ENCODE measurements around the gene ALOXE3.
"Not testable (repeated sequence)": the region's sequence is repeated elsewhere in the genome, so short reads cannot be mapped to it uniquely, and the experiment has no call there.

Gene ALOXE3

GRCh38 chr17:8082292-8082691 is 36.0 kb downstream of the ALOXE3 start:
- TF ChIP-seq JUND (IDR thresholded peaks at IDR 0.05; ENCODE audit: low read depth) = no peak
- no peak for DNase-seq (ENCODE audit: low read depth in 1 of 2, low spot score in 1 of 2)
- in situ Hi-C loops (cut with HindIII; ENCODE audit: low pct_unique_long_range_greater_than_20kb, low sequenced_read_pairs) = no loop called here

DNA sequence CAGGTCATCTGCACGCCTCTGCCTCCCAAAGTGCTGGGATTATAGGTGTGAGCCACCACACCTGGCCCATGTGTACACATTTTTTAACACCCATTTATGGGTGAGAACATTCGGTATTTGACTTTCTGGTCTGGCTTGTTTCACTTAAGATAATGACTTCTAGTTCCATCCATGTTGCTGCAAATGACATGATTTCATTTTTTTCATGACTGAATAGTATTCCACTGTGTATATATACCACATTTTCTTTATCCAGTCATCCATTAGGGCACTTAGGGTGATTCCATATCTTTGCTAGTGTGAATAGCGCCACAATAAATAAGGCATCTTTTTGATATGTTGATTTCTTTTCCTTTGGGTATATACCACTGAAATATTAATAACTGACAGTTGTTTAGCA is 36.4 kb downstream of the ALOXE3 start:
- in situ Hi-C loops (cut with HindIII; ENCODE audit: low pct_unique_long_range_greater_than_20kb, low sequenced_read_pairs) = no loop called here
- TF ChIP-seq JUND (IDR thresholded peaks at IDR 0.05; ENCODE audit: low read depth) = no peak
- no peak for DNase-seq (ENCODE audit: low read depth in 1 of 2, low spot score in 1 of 2)

- TF ChIP-seq JUND (IDR thresholded peaks at IDR 0.05; ENCODE audit: low read depth) = no peak
- in situ Hi-C loops (cut with HindIII; ENCODE audit: low pct_unique_long_range_greater_than_20kb, low sequenced_read_pairs) = no loop called here
- no peak for DNase-seq (ENCODE audit: low read depth in 1 of 2, low spot score in 1 of 2)
These were observed 37.5 kb downstream of the ALOXE3 start for GRCh38 chr17:8080799-8081219.

GRCh38 chr17:8080208-8080798 is 38.0 kb downstream of the ALOXE3 start:
- no peak for TF ChIP-seq JUND (IDR thresholded peaks at IDR 0.05; ENCODE audit: low read depth)
- no peak for DNase-seq (ENCODE audit: low read depth in 1 of 2, low spot score in 1 of 2)
- in situ Hi-C loops (cut with HindIII; ENCODE audit: low pct_unique_long_range_greater_than_20kb, low sequenced_read_pairs) = no loop called here

DNA sequence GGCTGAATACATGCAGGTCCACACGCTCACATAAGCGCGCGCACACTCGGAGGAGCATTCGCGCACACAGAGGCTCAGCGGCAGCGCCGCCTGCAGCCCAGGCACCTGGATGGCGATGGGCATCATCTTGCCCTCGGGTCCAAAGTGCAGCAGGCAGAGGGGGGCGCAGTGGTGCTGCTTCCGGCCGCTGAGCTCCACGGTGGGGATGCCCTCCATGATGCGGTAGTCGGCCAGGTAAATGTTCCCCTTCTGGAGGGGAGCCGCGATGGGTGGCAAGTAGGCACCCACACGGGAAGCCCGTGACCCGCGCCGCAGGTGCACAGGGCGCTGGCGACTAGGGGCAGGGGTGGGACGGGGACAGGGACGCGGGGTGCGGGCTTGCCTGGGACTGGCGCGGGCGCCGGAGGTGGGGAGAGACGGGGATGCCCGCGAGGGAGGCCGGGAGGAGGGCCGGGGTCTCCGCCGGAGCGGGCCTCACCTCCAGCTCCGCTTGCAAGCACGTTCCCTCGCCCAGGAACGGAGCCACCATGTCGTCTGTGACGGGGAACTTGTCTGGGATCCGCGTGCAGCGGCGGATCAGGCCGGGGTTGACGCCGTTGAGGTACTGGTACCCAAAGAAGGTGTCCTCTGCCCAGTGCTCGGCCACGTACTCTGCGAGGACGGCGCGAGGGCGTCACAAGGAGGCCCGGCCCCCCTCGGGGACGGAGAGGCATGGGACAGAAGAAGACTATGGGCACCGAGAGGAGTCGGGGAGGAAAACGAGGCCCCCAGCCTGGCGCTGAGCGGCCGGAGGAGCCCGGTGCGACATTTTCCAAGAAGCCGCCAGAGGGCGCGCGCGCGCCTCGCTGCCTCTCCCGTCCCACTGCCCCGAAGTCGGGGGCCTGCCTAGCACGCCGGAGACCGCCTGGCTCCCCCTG is 38.8 kb downstream of the ALOXE3 start:
- no peak for TF ChIP-seq JUND (IDR thresholded peaks at IDR 0.05; ENCODE audit: low read depth)
- peak; percentile 60 to 69 for DNase-seq (ENCODE audit: low read depth in 1 of 2, low spot score in 1 of 2)
- in situ Hi-C loops (cut with HindIII; ENCODE audit: low pct_unique_long_range_greater_than_20kb, low sequenced_read_pairs) = no loop called here

GRCh38 chr17:8077939-8078338 is 40.4 kb downstream of the ALOXE3 start:
- DNase-seq (ENCODE audit: low read depth in 1 of 2, low spot score in 1 of 2); in situ Hi-C loops (cut with HindIII; ENCODE audit: low pct_unique_long_range_greater_than_20kb, low sequenced_read_pairs): not testable (repeated sequence)

GRCh38 chr17:8076502-8077266 is 41.6 kb downstream of the ALOXE3 start:
- no peak for DNase-seq (ENCODE audit: low read depth in 1 of 2, low spot score in 1 of 2)
- in situ Hi-C loops (cut with HindIII; ENCODE audit: low pct_unique_long_range_greater_than_20kb, low sequenced_read_pairs) = no loop called here
- no peak for TF ChIP-seq JUND (IDR thresholded peaks at IDR 0.05; ENCODE audit: low read depth)

DNA sequence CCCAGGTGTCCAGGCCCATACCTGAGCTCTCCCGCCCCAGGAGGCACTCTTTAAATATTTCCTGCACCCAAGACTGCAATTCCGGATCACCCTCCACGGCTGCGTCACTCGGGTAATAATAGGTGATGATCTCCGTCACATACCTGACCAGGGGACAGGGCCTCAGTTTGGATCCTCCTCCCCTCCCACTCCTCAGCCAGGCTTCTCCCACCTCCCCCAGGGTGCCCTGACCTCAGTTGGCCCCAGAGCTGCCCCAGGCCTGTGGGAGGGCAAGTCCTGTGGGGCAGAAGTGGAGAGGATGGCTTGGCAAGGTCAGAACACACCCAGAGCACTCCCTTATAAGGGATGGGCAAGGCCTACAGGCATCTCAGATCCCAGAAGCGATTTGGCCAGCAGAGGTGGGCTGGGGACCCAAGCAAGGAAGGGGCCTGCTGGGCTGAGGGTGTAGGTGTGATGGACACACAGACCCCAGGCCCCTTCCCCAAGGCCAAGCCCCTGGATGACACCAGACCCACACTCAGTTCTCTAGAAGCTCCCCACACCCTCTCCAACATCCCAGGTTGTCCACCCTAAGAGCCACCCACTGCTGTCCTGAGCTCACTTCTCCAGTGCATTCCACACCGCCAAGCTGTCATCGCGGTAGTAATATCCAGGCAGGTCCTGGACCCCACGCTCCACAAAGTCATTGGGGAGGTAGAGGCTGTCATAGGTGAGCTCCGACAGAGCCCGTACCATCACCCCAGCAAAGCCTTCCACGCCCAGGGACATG is 42.6 kb downstream of the ALOXE3 start:
- TF ChIP-seq JUND (IDR thresholded peaks at IDR 0.05; ENCODE audit: low read depth) = no peak
- in situ Hi-C loops (cut with HindIII; ENCODE audit: low pct_unique_long_range_greater_than_20kb, low sequenced_read_pairs) = no loop called here
- no peak for DNase-seq (ENCODE audit: low read depth in 1 of 2, low spot score in 1 of 2)

DNA sequence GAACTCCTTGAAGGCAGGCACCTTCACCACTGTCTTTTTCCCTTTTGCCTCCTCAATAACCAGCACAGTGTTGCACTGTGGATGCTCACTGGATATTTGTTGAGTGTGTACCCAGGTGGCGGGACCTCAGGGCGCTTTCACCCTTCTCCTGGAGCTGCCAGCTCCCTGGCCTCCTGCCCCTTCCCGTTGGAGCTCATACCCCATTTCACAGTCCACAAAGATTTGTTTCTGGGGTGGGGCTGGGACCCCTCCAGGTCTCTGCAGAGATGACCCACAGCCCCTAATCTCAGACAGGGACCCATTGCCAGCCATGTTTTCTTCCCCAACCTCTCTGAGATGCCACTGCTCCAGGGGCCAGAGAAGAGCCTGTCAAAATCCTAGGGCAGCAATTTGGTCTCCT is 43.2 kb downstream of the ALOXE3 start:
- TF ChIP-seq JUND (IDR thresholded peaks at IDR 0.05; ENCODE audit: low read depth) = no peak
- in situ Hi-C loops (cut with HindIII; ENCODE audit: low pct_unique_long_range_greater_than_20kb, low sequenced_read_pairs) = no loop called here
- DNase-seq (ENCODE audit: low read depth in 1 of 2, low spot score in 1 of 2) = no peak

DNA sequence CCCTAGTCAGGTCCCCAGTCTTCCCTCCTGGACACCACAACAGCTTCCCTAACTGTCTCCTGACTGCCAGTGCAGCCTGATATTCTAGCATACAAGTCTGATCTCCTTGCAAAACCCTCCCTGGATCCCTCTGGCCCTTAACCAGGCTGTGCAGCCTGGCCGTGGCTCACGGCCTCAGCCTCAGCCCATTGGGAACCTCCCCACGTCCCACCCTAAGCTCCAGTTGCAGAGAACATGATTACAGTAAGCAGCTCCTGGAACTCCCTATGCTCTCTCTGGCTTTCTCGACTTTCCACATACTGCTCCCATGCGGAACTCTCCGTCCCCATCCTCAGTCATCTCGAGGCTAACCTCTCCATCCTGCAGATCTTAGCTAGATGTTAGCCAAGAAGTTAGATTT is 43.8 kb downstream of the ALOXE3 start:
- in situ Hi-C loops (cut with HindIII; ENCODE audit: low pct_unique_long_range_greater_than_20kb, low sequenced_read_pairs) = no loop called here
- DNase-seq (ENCODE audit: low read depth in 1 of 2, low spot score in 1 of 2) = no peak
- no peak for TF ChIP-seq JUND (IDR thresholded peaks at IDR 0.05; ENCODE audit: low read depth)

- peak; percentile 66 to 72 for DNase-seq (ENCODE audit: low read depth in 1 of 2, low spot score in 1 of 2)
- in situ Hi-C loops (cut with HindIII; ENCODE audit: low pct_unique_long_range_greater_than_20kb, low sequenced_read_pairs) = no loop called here
- no peak for TF ChIP-seq JUND (IDR thresholded peaks at IDR 0.05; ENCODE audit: low read depth)
These were observed 44.5 kb downstream of the ALOXE3 start for GRCh38 chr17:8073627-8074484.
